ENCODE results near the gene SF1.

The SF1 gene

GRCh38 chr11:64814712-64815187 is 36.4 kb upstream of the SF1 start:
- H3K9ac ChIP-seq (ENCODE audit: low read length), result no peak overlapping the region
- no peaks in the 10 kb centered on the region for H4K20me1 ChIP-seq (ENCODE audit: insufficient read depth, low read length)
- H3K27ac ChIP-seq (ENCODE audit: low read length), result no peak overlapping the region
- H3K79me2 ChIP-seq (ENCODE audit: low read length), result peaks cover under 1% of the 10 kb centered on the region; the same call in 1 of the 2 replicates
- H3K4me2 ChIP-seq (ENCODE audit: low read length), result no peak overlapping the region
- no peak overlapping the region for H3K4me3 ChIP-seq (ENCODE audit: low read length)
- H3K9me3 ChIP-seq (ENCODE audit: insufficient read depth, low read length), result no peaks in the 10 kb centered on the region
- H3K4me1 ChIP-seq (ENCODE audit: low read length), result peaks cover 3% of the 10 kb centered on the region; the same call in 1 of the 2 replicates
- no peak overlapping the region for H2AFZ ChIP-seq (ENCODE audit: low read depth, low read length)
- TF ChIP-seq CTCF (IDR thresholded peaks at IDR 0.05; ENCODE audit: low read depth, low read length), result no peak
- TF ChIP-seq EZH2phosphoT487 (IDR thresholded peaks at IDR 0.05; ENCODE audit: low read depth), result no peak
- H3K36me3 ChIP-seq (replicated peaks; ENCODE audit: low read depth, low read length), result no peaks in the 10 kb centered on the region
- H3K27me3 ChIP-seq (ENCODE audit: low read depth, low read length), result no peaks in the 10 kb centered on the region

GRCh38 chr11:64813826-64814225 is 35.5 kb upstream of the SF1 start:
- H3K36me3 ChIP-seq (replicated peaks; ENCODE audit: low read depth, low read length), result no peaks in the 10 kb centered on the region
- no peak for TF ChIP-seq CTCF (IDR thresholded peaks at IDR 0.05; ENCODE audit: low read depth, low read length)
- H4K20me1 ChIP-seq (ENCODE audit: insufficient read depth, low read length), result no peaks in the 10 kb centered on the region
- peaks cover 10% of the 10 kb centered on the region for H3K4me1 ChIP-seq (ENCODE audit: low read length)
- no peak overlapping the region for H2AFZ ChIP-seq (ENCODE audit: low read depth, low read length)
- no peaks in the 10 kb centered on the region for H3K9me3 ChIP-seq (ENCODE audit: insufficient read depth, low read length)
- H3K9ac ChIP-seq (ENCODE audit: low read length), result no peak overlapping the region
- H3K27ac ChIP-seq (ENCODE audit: low read length), result no peak overlapping the region
- H3K4me3 ChIP-seq (ENCODE audit: low read length), result no peak overlapping the region
- no peaks in the 10 kb centered on the region for H3K27me3 ChIP-seq (ENCODE audit: low read depth, low read length)
- peaks cover 6% of the 10 kb centered on the region for H3K79me2 ChIP-seq (ENCODE audit: low read length)
- no peak overlapping the region for H3K4me2 ChIP-seq (ENCODE audit: low read length)

GRCh38 chr11:64810891-64811272 is 32.5 kb upstream of the SF1 start:
- TF ChIP-seq CTCF (IDR thresholded peaks at IDR 0.05; ENCODE audit: low read depth, low read length) (no peak), EZH2phosphoT487 (IDR thresholded peaks at IDR 0.05; ENCODE audit: low read depth) (no peak)

GRCh38 chr11:64810271-64810890 is 32.0 kb upstream of the SF1 start, which contains the start of gene MEN1:
MEN1 (minus strand) TSS chr11:64810551; CDS start chr11:64810109, 442 bp downstream.
- Histone ChIP-seq H3K4me2 (ENCODE audit: low read length) (peak within 1 kb of the TSS; percentile 95), H3K79me2 (ENCODE audit: low read length) (peaks cover 6% of the 10 kb centered on the region), H3K9ac (ENCODE audit: low read length) (peak within 1 kb of the TSS; percentile 72), H2AFZ (ENCODE audit: low read depth, low read length) (peak within 1 kb of the TSS; percentile 92), H3K4me1 (ENCODE audit: low read length) (peaks cover 10% of the 10 kb centered on the region), H3K27ac (ENCODE audit: low read length) (peak within 1 kb of the TSS; percentile 44), H3K4me3 (ENCODE audit: low read length) (peak within 1 kb of the TSS; percentile 79), H4K20me1 (ENCODE audit: insufficient read depth, low read length) (no peaks in the 10 kb centered on the region), H3K9me3 (ENCODE audit: insufficient read depth, low read length) (no peaks in the 10 kb centered on the region), H3K27me3 (ENCODE audit: low read depth, low read length) (no peaks in the 10 kb centered on the region), H3K36me3 (replicated peaks; ENCODE audit: low read depth, low read length) (peaks cover 7% of the 10 kb centered on the region)
- TF ChIP-seq EZH2phosphoT487 (IDR thresholded peaks at IDR 0.05; ENCODE audit: low read depth), result no peak
- TF ChIP-seq CTCF (IDR thresholded peaks at IDR 0.05; ENCODE audit: low read depth, low read length), result no peak

More at GRCh38 chr11:64810891-64811272, 32.5 kb upstream of the SF1 start:
- Histone ChIP-seq H3K27ac (ENCODE audit: low read length) (peak overlapping the region; percentile 44), H3K79me2 (ENCODE audit: low read length) (peaks cover 6% of the 10 kb centered on the region), H2AFZ (ENCODE audit: low read depth, low read length) (peak overlapping the region; percentile 92), H3K9ac (ENCODE audit: low read length) (peak overlapping the region; percentile 72), H3K27me3 (ENCODE audit: low read depth, low read length) (no peaks in the 10 kb centered on the region), H3K4me2 (ENCODE audit: low read length) (peak overlapping the region; percentile 95), H3K4me3 (ENCODE audit: low read length) (peak overlapping the region; percentile 79), H3K9me3 (ENCODE audit: insufficient read depth, low read length) (no peaks in the 10 kb centered on the region), H3K4me1 (ENCODE audit: low read length) (peaks cover 10% of the 10 kb centered on the region), H3K36me3 (replicated peaks; ENCODE audit: low read depth, low read length) (peaks cover 7% of the 10 kb centered on the region), H4K20me1 (ENCODE audit: insufficient read depth, low read length) (no peaks in the 10 kb centered on the region)

Measured in OCI-LY3 (cell line).